Activated CD4-positive, alpha-beta T cell treated with anti-CD3 and anti-CD28 coated beads, Interleukin-2, Interleukin-6, amounts not matched to agents 100 ng/mL and 50 ng/mL, durations not matched to agents 16 hours and 8 hours (primary cell): ENCODE measurements around the gene SPINDOC.
"Not testable (repeated sequence)": the region's sequence is repeated elsewhere in the genome, so short reads cannot be mapped to it uniquely, and the experiment has no call there.

Experiments
- DNase-seq: peaks from one replicate; pipeline ENCODE4 v3.0.0-alpha.2; 2020

SPINDOC gene

GRCh38 chr11:63791495-63792167 is 21.6 kb upstream of the SPINDOC start:
- no peak for DNase-seq

GRCh38 chr11:63793161-63793560 is 20.1 kb upstream of the SPINDOC start:
- DNase-seq, result no peak

GRCh38 chr11:63795066-63795465 is 18.2 kb upstream of the SPINDOC start:
- DNase-seq, result no peak

GRCh38 chr11:63800921-63801320 is 12.3 kb upstream of the SPINDOC start:
- DNase-seq, result no peak

GRCh38 chr11:63802637-63803414 is 10.4 kb upstream of the SPINDOC start:
- DNase-seq, result no peak

GRCh38 chr11:63804259-63804658 is 9.0 kb upstream of the SPINDOC start:
- DNase-seq, result no peak

- no peak for DNase-seq
These were observed 7.3 kb upstream of the SPINDOC start for GRCh38 chr11:63805844-63806415.

GRCh38 chr11:63810383-63810782 is 2.9 kb upstream of the SPINDOC start:
- not testable (repeated sequence) for DNase-seq

- no peak for DNase-seq
These were observed 1.7 kb upstream of the SPINDOC start for GRCh38 chr11:63811522-63811921.

- peak; percentile 70 for DNase-seq
These were observed 517 bp downstream of the SPINDOC start for GRCh38 chr11:63813563-63814382.

GRCh38 chr11:63814383-63814736 is 1.1 kb downstream of the SPINDOC start:
- no peak for DNase-seq

GRCh38 chr11:63816166-63816565 is 2.9 kb downstream of the SPINDOC start:
- no peak for DNase-seq

GRCh38 chr11:63816732-63817131 is 3.5 kb downstream of the SPINDOC start:
- DNase-seq, result no peak

GRCh38 chr11:63817758-63818498 is 4.7 kb downstream of the SPINDOC start:
- no peak for DNase-seq

GRCh38 chr11:63818609-63819008 is 5.4 kb downstream of the SPINDOC start:
- no peak for DNase-seq

GRCh38 chr11:63821411-63821810 is 8.2 kb downstream of the SPINDOC start:
- DNase-seq, result no peak

- no peak for DNase-seq
These were observed 13.4 kb downstream of the SPINDOC start for GRCh38 chr11:63826471-63827190.

- DNase-seq, result no peak
These were observed 16.7 kb downstream of the SPINDOC start for GRCh38 chr11:63829823-63830489.

- DNase-seq, result no peak
These were observed 18.1 kb downstream of the SPINDOC start for GRCh38 chr11:63831326-63831725.

- no peak for DNase-seq
These were observed 19.1 kb downstream of the SPINDOC start for GRCh38 chr11:63832336-63832735.

- DNase-seq, result no peak
These were observed 19.8 kb downstream of the SPINDOC start for GRCh38 chr11:63833048-63833447.
